ENCODE measurements around the gene EYS.

Gene EYS

DNA sequence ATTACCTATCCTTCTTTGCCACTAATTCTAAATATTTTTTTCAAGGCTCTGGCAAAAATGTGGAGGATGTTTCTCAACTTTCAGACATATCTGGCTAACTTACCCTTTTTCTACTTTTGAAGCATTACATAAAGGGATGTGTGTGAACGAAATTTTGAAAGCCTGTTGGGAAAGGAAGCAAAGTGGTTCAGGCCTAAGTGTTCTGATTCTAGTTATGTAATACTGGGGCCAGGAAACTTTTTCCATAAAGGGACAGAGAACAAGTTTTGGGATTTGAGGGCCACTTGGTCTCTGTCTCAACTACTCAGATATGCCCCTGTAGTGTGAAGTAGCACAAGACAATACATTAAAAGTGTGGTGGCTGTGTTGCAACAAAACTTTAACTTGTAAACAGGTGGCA, 1349.6 kb downstream of the EYS start:
- no peak for DNase-seq (ENCODE audit: low read depth in 2 of 2, low spot score in 1 of 2)

DNA sequence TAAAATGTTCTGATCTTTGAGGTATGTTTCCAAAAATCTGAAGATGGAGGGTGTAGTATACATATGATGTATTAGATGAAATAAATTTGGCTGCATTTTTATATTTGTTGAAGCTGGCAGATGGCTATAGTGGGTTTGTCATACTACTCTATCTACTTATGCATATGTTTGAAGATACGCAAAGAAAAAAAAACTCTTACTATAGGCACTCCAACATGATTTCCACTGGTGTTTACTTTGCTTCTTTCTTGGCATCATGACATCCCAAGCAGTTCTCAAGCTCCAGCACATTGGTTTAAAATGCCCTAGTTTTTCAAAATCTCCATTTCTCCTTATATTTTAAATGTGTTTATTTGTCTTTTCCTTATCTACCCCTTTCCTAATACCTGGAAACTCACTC, 1359.6 kb downstream of the EYS start:
- DNase-seq (ENCODE audit: low read depth in 2 of 2, low spot score in 1 of 2) = no peak

DNA sequence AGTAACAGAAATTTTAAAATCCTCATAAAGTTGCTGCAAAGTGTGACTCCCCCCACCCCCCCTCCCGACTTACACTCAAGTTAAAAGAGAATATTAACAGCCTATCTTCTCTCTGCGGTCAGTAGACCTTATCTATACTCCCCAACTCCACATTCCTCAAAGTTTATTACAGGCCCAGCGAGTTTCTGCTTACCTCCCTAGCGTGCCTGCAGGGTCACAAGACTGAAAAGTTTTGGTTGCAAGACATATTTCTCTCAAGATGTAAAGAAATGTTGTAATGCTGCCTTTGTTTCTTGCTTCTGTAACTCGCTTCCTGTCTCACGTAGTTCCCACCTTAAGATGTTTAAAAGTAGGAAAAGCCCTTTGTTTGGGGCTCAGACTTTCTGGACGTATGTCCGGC, 1371.8 kb downstream of the EYS start:
- no peak for DNase-seq (ENCODE audit: low read depth in 2 of 2, low spot score in 1 of 2)

DNA sequence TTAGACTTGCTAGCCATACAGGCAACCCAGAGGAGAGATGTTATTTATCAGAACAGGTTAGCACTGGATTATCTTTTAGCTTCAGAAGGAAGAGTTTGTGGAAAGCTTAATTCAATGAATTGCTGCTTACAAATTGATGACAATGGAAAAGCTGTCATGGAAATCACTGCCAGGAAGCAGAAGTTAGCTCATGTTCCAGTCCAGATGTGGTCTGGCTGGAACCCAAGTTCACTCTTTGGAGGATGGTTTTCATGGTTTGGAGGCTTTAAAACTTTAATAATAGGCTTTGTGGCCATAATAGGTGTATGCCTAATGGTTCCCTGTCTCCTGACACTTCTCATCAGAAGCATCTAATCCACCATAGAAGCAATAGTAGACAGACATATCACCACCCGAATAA, 1372.4 kb downstream of the EYS start:
- no peak for DNase-seq (ENCODE audit: low read depth in 2 of 2, low spot score in 1 of 2)

DNA sequence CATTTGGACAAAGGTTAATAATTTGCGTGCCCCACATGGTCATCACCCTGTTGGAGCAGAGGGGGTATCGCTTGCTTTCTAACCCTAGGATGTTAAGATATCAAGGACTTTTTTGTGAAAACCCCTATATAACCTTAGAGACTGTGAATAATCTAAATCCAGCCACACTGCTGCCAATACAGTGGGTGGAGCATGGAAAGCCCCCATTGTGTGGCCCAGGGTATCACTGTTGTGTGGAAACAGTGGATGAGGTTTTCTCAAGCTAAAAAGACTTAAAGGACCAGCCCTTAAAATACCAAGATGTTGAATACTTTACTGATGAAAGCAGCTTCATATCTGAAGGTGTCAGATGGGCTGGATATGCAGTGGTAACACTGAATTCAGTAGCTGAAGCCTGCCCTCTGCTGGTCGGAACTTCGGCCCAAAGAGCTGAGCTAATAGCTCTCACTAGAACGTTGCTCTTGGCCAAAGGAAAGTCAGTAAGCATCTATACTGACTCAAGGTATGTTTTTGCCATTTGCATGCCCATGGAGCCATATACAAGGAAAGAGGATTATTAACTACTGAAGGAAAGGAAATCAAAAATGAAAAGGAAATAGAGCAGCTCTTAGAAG, 1376.2 kb downstream of the EYS start:
- DNase-seq (ENCODE audit: low read depth in 2 of 2, low spot score in 1 of 2) = no peak

DNA sequence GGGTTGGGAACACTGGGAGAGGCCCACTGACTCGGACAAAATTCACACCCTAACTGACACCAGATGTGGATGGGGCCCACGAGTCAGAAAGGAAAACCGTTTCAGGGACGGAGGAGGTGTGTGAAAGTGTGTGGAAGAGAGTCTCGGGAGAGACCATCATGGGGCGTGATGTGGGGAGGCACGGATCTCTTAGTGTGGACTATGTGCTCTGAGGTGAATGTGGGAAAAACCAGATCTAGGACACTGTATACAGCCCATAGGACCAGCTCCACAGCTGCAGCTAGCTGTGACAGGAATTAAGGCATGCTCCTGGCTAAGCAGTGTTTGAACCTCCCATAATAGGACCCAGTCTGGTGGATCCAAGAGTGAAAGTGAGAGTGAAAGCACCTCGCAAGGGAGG, 1380.1 kb downstream of the EYS start:
- no peak for DNase-seq (ENCODE audit: low read depth in 2 of 2, low spot score in 1 of 2)

DNA sequence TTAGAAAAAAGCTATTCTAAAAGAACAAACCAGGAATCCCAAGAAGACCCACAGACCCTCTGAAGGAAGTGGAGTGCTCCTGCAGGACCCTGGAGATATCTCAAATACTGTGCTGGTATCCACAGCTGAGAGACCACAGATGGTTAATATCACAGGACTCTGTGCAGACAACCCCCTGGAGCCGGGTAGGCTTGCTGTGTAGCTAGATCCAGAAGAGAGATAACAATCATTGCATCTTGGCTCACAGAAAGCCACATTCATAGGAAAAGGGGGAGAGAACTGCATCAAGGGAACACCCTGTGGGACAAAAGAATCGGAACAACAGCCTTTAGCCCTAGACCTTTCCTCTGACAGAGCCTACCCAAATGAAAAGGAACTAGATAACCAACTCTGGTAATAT, 1381.9 kb downstream of the EYS start:
- no peak for DNase-seq (ENCODE audit: low read depth in 2 of 2, low spot score in 1 of 2)

DNA sequence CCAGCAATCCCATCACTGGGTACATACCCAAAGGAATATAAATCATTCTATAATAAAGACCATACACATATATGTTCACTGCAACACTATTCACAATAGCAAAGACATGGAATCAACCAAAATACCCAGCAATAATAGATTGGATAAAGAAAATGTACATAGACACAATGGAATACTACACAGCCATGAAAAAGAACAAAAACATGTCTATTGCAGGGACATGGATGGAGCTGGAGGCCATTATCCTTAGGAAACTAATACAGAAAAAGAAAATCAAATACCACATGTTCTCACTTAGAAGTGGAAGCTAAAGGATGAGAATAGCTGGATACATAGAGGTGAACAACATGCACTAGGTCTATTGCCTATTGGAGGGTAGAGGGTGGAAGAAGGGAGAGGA, 1396.8 kb downstream of the EYS start:
- DNase-seq (ENCODE audit: low read depth in 2 of 2, low spot score in 1 of 2) = no peak

DNA sequence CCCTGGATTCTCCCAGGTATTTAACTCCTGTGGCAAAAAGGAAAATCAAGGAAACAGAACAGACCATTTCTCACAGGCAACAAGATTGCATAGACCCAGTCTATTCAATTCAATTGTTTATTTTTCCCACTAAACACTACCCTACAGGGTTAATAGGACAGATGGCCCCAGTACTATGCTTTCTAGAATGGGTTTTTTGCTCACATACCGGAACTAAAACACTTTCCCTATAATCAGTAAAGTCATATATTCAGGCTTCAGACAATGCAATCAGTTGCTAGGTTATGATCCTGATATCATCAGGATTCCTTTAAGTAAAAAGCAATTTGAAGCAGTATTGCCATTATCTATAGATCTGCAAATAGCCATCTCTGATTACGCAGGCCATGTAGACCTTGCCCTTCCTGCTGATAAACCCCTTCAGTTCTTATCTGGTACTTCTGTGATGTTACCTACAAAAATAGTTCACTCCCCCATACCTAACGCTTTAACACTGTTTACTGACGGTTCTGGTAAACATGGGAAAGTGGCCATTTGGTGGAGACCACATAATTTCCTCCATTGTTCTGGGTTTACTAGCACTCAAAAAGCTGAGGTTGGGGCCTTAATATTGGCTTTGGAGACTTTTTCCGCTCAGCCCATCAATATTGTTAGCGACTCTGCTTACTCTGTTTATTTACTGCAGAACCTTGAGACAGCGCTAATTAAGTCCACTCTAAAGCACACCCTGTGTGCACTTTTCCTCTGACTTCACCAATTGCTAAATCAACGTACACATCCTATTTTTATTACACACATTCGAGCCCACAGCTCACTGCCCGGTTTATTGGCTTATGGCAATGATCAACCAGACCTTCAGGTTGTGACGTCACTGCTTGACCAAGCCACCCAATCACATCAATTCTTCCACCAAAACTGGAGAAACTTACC, 1405.5 kb downstream of the EYS start:
- no peak for DNase-seq (ENCODE audit: low read depth in 2 of 2, low spot score in 1 of 2)

DNA sequence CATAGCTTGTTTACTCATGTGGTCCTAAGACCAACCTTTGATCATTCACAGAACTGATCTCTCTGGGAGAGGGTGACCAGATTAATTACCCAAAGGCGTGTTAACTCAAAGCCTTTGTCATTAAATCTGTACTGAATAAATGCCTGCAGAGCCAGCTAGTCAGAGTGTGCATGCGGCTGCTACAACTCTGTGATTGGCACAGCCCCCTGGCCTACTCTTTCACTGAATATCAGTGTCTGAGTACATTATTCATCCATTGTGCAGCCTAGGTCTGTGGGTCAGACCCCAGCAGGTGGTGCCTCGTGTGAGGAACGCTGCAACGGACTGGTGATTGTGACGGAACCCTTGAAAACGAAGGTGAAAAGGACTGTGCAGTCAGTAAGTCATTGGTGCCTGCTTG, 1407.8 kb downstream of the EYS start:
- DNase-seq (ENCODE audit: low read depth in 2 of 2, low spot score in 1 of 2) = no peak

DNA sequence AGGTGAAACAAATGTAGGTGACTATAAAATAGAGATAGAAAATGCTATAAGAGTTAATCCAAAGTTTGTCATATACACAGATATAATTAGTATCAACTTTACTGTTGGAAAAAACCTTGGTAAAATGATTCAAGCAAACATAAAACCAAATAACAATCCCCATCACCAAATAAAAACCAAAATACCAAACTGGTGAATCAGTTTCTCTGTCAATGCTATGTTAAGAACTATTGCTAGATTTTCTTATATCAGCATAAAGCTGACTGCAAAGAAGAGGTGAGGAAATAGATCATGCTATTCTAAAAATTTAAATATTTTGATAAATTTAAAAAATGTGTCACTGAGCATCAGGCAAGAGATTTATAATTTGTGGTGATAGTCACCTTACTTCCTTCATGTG, 1413.0 kb downstream of the EYS start:
- no peak for DNase-seq (ENCODE audit: low read depth in 2 of 2, low spot score in 1 of 2)

DNA sequence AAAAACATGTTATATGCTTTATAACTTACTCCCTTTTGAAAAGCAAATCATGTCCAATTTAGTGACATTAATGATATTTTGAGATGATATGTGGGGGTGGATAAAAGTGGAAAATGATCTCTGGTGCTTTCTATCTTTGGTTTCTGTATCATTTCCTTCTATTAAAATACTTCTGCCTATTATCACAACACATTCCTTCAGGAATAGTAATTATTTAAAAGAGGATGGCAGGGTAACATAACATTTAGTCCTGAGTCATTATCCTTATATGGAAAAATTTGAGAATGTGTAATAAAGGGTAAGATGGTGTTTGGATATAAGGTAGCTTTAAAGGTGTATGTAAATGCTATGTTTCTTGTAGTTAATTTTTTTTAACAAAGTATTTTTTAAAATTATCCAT, 1413.7 kb downstream of the EYS start:
- no peak for DNase-seq (ENCODE audit: low read depth in 2 of 2, low spot score in 1 of 2)

DNA sequence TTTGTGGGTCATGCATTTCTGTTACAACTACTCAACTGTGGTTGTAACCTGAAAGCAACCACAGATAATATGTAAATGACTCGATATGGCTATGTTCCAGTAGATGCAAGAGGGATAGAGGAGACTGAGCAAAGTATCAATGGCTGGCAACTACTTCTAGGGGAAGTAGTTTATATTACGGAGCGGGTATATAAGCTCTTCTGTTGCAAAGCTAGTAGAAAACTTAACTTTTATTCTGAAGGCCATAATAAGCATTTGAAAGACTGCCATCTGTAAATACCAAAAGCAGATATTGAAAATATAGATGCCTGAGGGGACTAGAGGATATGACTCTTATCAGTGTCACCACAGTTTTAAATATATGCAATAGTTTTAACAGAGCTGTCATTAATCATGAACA, 1416.2 kb downstream of the EYS start:
- DNase-seq (ENCODE audit: low read depth in 2 of 2, low spot score in 1 of 2) = no peak

DNA sequence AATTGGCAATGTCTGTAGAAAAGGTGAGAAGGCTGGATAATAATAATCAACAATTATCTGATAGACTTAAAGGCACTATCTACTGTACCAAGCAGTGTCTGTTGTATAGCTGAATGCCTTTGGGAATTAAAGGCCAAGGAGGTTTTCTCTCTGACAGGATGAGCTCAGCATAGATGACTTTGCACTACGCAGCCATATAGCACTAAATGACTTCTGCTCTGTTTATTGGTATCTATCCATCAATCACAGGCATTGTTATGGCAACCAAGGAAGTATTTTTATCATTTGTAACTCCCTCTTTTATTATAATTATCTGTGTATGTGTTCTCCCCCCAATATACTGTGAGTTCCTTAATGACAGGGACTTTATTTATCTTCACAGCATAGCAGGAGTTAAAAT, 1417.1 kb downstream of the EYS start:
- DNase-seq (ENCODE audit: low read depth in 2 of 2, low spot score in 1 of 2) = no peak

DNA sequence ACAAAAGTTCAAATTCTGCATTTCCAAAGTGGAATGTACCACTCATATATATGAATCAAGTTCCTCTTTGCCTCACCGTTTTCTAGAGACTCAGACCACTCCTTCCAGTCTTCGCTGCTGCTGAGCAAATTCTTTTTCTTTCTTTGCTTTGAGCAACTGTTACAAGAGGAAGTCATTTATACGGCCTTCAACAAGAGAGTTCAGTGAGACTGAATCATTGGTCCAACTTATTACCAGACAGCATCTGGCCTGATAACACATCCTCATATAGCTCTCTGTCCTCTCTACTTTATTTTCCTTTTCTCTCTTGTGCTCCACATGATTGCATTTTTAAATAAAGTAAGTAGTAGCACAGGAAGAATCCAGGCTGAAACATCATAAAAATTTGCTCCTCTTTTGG, 1418.7 kb downstream of the EYS start:
- no peak for DNase-seq (ENCODE audit: low read depth in 2 of 2, low spot score in 1 of 2)

DNA sequence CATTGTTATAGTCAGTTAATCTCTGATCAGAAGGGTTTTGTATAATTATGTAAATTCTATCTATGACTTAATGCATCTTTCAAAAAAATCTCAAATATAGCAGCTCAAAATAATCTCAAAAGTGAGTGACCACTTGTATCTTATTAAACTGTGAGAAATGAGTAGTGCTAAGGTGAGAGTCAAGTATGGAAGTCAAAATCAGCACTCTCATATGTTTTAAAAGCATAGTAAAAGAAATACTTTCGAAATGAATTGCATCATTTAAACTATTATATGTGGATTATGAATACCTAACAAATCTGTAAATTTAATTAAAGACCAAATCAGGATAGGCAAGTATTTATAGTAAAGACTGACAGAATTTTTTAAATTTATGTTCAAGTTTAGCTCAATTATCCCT, 1425.9 kb downstream of the EYS start:
- no peak for DNase-seq (ENCODE audit: low read depth in 2 of 2, low spot score in 1 of 2)

DNA sequence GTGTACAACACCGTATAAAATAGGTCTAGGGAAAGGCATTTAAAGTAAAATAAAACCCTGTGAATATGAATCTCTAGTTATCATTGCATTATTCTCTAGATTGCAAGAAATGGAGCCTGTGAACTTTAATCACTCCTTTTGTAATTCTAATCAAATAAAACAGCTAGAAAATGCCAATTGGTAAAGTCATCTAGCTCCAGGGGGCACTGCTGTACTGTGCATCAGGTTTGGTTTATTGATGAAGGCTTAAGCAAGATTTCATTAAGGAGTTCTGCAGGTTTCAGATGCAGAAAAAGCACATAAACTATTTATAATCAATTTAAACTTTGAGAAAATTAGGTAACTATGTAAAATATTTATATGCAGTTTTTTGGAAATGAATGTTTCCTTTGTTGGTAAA, 1426.5 kb downstream of the EYS start:
- no peak for DNase-seq (ENCODE audit: low read depth in 2 of 2, low spot score in 1 of 2)

DNA sequence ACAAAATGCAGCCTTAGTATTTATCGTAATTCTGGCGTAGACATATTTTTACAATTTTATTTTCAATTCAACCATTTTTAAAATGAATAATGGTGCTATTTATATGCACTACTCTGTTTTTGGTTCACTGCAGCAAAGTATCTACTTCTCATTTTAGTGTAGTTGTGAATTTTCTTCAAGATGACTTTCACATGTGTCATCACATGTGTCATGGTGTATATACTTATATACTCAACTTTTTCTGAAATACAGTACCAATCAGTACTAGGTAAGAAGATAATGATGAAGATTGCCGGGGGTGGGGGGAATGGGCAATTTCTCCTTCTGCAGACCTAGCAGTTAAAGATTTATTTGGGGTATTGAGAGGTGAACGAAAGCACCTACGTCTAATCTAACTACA, 1436.9 kb downstream of the EYS start:
- DNase-seq (ENCODE audit: low read depth in 2 of 2, low spot score in 1 of 2) = no peak

DNA sequence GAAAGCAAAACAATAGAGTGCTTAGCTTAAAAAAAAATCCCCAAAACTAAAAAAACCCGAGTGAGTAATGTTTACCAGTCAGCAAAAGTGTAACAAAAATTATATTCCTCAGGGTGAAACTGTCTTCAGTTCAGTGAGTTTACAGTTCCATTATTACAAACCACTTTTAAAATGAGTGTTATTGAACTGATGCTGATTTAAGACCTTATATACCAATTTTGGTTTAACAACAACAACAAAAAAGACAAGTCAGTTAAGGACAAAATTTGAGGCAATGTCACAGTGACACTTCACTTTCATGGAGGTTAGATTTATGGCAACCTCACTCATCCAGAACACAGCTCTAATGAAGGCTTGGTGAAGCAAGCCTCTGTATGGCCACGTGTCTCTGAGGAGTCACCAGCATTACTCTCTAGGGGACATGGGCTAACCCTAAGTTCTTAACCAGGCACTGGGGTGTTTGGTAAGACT, 1440.6 kb downstream of the EYS start:
- no peak for DNase-seq (ENCODE audit: low read depth in 2 of 2, low spot score in 1 of 2)

DNA sequence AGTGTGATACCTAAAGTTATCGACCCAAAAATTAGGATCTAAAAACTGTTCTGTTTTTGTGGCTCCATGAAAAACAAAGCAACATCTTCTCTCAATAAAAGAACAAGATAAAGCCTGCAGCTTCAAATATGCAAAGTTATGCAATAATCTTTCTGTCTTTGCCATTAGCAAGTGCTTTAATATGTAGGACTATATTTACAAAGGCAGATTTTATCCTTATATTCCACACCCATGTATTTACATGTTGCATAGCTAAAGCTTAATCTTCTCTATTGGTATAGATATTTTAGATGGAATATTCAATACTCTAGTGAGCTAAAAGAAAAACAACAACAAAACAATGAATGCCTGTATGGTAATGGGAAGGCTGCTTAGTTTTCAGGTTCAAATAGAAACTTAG, 1443.2 kb downstream of the EYS start:
- DNase-seq (ENCODE audit: low read depth in 2 of 2, low spot score in 1 of 2) = no peak

DNA sequence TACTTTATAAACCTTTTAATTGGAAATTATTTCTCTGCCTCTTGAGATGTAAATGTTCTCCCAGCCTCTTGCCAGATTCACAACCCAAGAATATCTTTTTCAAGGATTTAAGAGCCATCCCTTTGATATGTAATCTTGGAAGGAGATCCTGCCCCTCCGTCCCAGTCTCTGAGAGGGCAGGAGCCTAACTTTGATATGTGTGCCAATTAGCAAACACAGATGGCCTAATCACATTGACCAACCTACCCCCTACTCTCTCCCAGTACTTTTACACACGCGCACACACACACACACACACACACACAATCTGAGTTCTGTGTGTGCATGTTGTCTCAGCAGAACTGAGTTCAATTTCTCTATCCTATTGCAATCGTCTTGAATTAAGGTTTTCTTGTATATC, 1447.7 kb downstream of the EYS start:
- DNase-seq (ENCODE audit: low read depth in 2 of 2, low spot score in 1 of 2) = no peak

DNA sequence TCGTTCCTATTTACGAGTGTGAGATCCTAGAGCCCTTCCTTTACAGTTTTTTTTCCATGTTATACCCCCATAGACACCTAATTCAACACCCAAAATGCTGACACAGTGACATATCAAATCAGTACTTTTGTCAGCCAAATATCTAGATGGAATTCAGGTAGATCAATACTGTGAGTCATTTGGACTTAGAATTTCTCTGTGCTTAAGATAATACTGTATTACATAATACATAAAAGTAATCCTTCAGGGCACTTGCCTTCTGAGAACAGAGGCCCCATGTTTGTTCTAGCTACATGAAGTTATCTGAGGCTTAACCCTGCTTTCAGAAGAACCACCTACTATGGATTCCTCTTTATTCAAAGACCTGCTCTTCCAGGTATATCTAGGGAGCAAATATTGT, 1448.3 kb downstream of the EYS start:
- DNase-seq (ENCODE audit: low read depth in 2 of 2, low spot score in 1 of 2) = no peak

DNA sequence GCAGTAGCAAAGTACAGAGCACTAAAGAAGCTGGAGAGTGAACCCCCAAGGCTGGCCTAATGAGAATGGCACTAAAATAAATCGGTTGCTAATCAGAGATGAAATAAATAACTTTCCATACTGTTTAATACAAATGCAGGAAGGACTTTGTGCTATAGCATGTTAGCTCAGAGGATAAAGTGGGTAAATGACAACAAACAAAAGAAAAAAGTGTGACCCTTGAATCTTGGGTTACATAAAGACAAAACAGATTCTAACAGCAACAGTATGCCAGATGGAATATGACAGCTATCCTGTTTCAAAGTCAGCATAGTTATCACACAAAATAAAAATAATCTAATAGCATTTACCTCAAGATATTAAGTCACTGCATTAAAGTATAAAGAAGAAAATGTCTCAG, 1448.7 kb downstream of the EYS start:
- DNase-seq (ENCODE audit: low read depth in 2 of 2, low spot score in 1 of 2) = no peak

Data from stimulated activated CD8-positive, alpha-beta memory T cell treated with anti-CD3 and anti-CD28 coated beads, Interleukin-4, amount 100 ng/mL, for 4 hours (primary cell).